Measurements from ENCODE around the gene ACO2. TPM values are rescaled to one million over a fixed set of nuclear protein-coding genes. Genes with fewer than 3 reads are reported as not detected.
"Not testable (repeated sequence)": the region's sequence is repeated elsewhere in the genome, so short reads cannot be mapped to it uniquely, and the experiment has no call there.

ACO2 gene
- total RNA-seq, 6 experiments from 2014 or later: 72.3 to 87.4 (median 78.7) TPM

DNA sequence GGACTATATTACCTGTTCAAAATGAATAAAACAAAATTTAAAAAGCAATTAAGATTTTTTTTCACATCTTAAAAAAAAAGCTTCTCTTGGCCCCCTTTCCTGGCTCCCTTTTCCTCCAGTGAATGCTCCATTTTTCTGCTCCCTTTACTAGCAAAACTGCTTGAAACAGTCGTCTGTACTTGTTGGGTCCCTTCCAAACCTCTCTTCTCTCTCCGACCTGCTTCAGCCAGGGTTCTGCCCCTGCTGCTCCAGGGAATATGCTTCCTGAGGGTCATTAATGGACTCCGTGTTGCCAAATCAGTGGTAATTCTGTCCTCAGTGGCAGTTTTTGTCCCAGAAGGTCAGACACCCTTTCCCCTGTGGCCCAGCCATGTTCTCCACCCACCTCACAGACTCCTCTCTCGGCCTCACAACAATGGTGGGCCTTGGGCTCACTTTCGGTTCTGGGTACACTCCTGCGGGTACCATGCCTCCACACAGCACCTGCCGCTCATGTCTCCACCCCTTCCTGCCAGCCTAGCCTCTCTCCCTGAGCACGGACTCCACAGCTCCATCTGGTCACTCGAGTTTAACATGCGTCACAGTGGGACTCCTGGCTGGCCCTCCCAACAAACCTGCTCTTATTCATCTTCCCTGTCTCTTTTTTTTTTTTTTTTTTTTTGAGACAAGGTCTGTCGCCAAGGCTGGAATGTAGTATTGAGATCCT lies 83.1 kb downstream of the ACO2 start:
- H3K4me3 Mint-ChIP-seq: no peak overlapping the region
- peaks cover 10% of the 10 kb centered on the region for H3K4me1 Mint-ChIP-seq (ENCODE audit: low read depth)
- no peak for DNase-seq
- no peak overlapping the region for H3K27ac Mint-ChIP-seq
- TF ChIP-seq, protein P1, sequence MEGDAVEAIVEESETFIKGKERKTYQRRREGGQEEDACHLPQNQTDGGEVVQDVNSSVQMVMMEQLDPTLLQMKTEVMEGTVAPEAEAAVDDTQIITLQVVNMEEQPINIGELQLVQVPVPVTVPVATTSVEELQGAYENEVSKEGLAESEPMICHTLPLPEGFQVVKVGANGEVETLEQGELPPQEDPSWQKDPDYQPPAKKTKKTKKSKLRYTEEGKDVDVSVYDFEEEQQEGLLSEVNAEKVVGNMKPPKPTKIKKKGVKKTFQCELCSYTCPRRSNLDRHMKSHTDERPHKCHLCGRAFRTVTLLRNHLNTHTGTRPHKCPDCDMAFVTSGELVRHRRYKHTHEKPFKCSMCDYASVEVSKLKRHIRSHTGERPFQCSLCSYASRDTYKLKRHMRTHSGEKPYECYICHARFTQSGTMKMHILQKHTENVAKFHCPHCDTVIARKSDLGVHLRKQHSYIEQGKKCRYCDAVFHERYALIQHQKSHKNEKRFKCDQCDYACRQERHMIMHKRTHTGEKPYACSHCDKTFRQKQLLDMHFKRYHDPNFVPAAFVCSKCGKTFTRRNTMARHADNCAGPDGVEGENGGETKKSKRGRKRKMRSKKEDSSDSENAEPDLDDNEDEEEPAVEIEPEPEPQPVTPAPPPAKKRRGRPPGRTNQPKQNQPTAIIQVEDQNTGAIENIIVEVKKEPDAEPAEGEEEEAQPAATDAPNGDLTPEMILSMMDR (IDR thresholded peaks at IDR 0.05): no peak
- H3K27me3 Mint-ChIP-seq (ENCODE audit: insufficient read depth): no peaks in the 10 kb centered on the region; the same call in 1 of the 2 replicates
- no peaks in the 10 kb centered on the region for H3K9me3 Mint-ChIP-seq
- no peaks in the 10 kb centered on the region for H3K36me3 Mint-ChIP-seq (ENCODE audit: low read depth)

DNA sequence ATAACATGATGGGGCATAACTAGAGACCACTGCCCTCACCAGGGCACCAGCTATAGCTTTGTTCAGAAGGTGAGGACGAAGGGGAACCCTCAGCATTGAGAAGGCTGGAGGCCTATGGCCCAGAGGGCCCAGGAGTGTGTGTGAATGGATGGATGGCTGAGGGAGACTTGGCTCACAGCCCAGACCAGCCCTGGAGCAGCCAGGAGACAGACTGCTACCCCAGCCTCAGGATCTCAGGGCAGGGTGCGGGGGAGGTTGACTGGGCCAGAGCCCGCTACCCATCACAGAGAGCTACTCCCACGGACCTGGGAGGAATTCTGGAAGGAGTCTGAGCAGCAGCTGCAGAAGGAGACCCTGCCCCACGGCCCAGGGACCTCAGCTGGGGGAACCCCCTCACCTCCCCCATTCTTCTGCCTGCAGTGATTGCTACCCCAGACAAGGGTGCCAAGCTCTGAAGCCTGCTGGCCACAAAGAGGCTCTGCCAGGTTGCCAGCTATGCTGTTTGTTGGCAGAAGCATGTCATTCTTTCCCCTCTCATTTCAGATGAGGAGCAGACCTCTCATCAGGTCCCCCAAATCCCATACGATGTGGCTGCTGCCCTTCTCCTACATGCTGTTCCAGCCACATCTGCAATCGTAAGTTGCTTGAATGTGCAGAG lies 86.5 kb downstream of the ACO2 start:
- H3K4me3 Mint-ChIP-seq: no peak overlapping the region
- no peaks in the 10 kb centered on the region for H3K9me3 Mint-ChIP-seq
- no peak for DNase-seq
- TF ChIP-seq, protein P1 (IDR thresholded peaks at IDR 0.05): no peak
- no peaks in the 10 kb centered on the region; the same call in 1 of the 2 replicates for H3K27me3 Mint-ChIP-seq (ENCODE audit: insufficient read depth)
- H3K4me1 Mint-ChIP-seq (ENCODE audit: low read depth): peaks cover 25% of the 10 kb centered on the region
- no peak overlapping the region for H3K27ac Mint-ChIP-seq
- H3K36me3 Mint-ChIP-seq (ENCODE audit: low read depth): no peaks in the 10 kb centered on the region

DNA sequence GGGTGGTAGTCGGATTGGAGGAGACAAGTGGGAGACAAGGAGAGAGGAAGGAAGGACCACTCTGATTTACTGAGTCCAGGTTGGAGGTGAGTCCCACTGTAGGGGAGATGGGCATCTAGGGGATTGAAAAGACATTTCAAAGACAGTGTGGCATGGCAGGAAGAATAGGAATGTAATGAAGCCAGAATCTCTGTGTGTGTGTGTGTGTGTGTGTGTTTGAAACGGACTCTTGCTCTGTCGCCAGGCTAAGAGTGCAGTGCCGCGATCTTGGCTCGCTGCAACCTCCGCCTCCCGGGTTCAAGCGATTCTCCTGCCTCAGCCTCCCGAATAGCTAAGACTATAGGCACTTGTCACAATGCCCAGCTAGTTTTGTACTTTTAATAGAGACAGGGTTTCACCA lies 87.6 kb downstream of the ACO2 start:
- H3K4me1 Mint-ChIP-seq (ENCODE audit: low read depth): peaks cover 36% of the 10 kb centered on the region
- no peak overlapping the region for H3K4me3 Mint-ChIP-seq
- DNase-seq: no peak
- H3K9me3 Mint-ChIP-seq: no peaks in the 10 kb centered on the region
- TF ChIP-seq, protein P1 (IDR thresholded peaks at IDR 0.05): no peak
- no peaks in the 10 kb centered on the region for H3K36me3 Mint-ChIP-seq (ENCODE audit: low read depth)
- no peak overlapping the region for H3K27ac Mint-ChIP-seq
- H3K27me3 Mint-ChIP-seq (ENCODE audit: insufficient read depth): no peaks in the 10 kb centered on the region; the same call in 1 of the 2 replicates

DNA sequence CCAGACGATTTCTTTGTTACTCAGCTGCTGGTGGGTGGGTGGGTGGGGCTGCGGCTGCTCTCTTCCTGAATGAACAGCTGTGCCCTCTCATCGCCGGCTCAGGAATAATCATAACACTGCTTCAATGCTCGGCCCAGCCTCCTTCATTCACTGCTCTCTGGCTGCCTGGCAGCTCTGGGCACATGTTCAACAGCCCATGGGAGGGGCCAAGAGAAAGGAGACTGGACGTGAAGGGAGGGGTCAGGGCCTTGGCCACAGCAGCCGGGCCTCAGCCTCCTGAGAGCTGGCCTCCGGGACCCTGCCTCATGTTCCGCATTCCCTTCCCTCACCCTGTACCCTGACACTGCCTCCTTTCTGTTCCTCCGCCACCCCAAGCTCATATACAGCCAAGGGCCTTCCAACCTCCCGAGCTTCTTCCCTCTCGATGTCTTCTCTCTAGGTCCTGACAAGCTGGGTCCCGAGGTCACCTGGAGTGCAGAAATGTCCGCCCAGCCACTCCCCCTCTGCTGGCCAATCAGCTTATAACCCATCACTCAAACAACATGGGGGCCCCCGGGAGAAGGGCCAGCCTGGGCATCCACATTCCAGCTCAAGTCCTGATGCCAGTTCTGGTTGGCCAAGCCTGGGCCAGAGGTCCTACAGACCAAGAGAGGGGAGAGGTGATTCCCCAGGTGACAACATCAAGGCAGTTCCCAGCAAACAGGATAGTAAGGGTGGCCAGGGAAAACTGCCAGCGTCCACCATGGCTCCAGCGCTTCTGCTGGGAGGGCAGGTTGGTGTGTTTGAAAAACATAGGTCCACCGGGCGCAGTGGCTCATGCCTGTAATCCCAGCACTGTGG lies 88.7 kb downstream of the ACO2 start:
- Mint-ChIP-seq H3K27me3 (ENCODE audit: insufficient read depth) (no peaks in the 10 kb centered on the region; the same call in 1 of the 2 replicates), H3K36me3 (ENCODE audit: low read depth) (no peaks in the 10 kb centered on the region), H3K4me3 (no peak overlapping the region), H3K9me3 (no peaks in the 10 kb centered on the region), H3K27ac (peak overlapping the region; percentile 58; the same call in 1 of the 2 replicates), H3K4me1 (ENCODE audit: low read depth) (peaks cover 47% of the 10 kb centered on the region)
- peak; percentile 49 for DNase-seq
- TF ChIP-seq, protein P1 (IDR thresholded peaks at IDR 0.05): no peak

DNA sequence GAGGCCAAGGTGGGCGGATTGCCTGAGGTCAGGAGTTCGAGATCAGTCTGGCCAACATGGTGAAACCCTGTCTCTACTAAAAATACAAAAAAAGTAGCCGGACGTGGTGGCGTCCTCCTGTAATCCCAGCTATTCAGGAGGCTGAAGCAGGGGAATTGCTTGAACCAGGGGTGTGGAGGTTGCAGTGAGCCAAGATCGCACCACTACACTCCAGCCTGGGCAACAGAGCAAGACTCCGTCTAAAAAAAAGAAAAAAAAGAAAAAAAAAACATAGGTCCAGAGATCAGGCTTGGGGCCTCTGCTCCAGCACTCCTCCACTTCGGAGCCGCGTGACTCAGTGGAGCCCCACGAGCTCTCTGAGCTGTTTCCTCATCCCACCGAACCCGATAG lies 89.3 kb downstream of the ACO2 start:
- not testable (repeated sequence) for H3K4me3 Mint-ChIP-seq; H3K27me3 Mint-ChIP-seq (ENCODE audit: insufficient read depth); H3K36me3 Mint-ChIP-seq (ENCODE audit: low read depth); H3K9me3 Mint-ChIP-seq; H3K27ac Mint-ChIP-seq; DNase-seq
- H3K4me1 Mint-ChIP-seq (ENCODE audit: low read depth): peaks cover 53% of the 10 kb centered on the region

Data from HFFc6 (cell line).